ENCODE data around the gene FAM171A2. TPM values are rescaled to one million over a fixed set of nuclear protein-coding genes. Genes with fewer than 3 reads are reported as not detected.
"Not testable (repeated sequence)": the region's sequence is repeated elsewhere in the genome, so short reads cannot be mapped to it uniquely, and the experiment has no call there.

FAM171A2 gene
- total RNA-seq, 1 experiment from 2014 or later: 3.4 TPM

DNA sequence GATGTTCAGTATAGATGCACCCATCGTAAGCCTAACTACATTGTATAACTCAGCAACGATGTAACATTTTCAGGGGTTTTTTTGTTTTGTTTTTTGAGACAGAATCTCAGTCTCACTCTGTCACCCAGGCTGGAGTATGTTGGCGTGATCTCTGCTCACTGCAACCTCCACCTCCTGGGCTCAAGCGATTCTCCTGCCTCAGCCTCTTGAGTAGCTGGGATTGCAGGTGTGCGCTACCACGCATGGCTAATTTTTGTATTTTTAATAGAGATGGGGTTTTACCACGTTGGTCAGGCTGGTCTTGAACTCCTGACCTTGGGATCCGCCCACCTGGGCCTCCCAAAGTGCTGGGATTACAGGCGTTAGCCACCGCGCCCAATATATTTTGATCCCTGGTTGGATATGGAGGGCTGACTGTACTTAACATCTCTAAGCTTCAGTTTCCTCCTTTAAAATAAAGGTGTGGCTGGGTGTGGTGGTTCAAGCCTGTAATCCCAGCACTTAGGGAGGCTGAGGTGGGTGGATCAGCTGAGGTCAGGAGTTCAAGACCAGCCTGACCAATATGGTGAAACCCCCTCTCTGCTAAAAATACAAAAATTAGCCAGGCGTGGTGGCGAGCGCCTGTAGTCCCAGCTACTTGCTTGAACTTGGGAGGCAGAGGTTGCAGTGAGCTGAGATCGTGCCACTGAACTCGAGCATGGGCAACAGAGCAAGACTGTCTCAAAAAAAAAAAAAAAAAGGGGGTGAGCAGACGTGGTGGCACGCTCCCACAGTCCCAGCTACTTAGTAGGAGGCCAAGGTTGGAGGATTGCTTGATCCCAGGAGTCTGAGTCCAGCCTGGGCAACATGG, 16.2 kb downstream of the FAM171A2 start:
- not testable (repeated sequence) for DNase-seq (ENCODE audit: low spot score)

DNA sequence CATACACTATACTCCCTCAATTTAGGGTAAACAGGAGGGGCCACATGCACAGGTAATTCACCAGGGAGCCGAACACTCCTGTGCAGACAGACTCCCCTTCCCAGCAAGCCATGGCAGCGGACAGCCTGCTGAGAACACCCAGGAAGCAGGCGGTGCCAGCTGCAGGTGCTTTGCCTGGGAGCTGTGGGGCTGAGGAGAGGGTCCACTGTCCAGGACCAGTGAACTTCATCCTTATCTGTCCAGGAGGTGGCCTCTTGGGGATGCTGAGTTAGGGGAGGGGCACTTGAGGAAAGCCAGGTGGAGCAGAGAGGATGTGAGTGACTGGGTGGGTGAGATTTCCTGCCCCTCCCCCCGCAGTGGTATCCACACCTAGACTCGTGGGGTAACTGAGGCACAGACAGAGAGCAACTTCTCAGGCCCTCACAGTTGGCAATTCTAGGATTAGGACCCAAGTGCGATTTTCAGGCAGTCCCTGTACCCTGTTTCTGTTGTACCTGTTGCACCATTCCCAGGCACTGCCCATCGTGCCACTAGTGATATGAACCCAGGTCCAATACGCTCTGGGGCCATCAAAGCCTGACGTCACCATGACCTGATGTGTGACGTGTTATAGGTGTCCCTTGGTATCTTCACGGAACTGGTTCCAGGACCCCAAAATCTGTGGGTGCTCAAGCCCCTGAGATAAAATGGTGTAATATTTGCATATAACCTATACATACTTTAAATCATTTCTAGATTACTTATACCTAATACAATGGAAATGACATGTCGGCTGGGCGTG, 17.4 kb downstream of the FAM171A2 start:
- no peak for DNase-seq (ENCODE audit: low spot score)

- peak; percentile 57 for DNase-seq (ENCODE audit: low spot score)
Observed at GRCh38 chr17:44345454-44346026, 18.1 kb downstream of the FAM171A2 start.

DNA sequence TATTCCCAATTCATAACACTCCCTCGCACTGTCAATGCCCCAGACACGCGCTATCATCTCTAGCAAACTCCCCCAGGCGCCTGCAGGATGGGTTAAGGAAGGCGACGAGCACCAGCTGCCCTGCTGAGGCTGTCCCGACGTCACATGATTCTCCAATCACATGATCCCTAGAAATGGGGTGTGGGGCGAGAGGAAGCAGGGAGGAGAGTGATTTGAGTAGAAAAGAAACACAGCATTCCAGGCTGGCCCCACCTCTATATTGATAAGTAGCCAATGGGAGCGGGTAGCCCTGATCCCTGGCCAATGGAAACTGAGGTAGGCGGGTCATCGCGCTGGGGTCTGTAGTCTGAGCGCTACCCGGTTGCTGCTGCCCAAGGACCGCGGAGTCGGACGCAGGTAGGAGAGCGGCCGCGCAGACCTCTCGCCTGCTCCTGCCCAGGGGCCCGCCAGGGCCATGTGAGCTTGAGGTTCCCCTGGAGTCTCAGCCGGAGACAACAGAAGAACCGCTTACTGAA, 18.7 kb downstream of the FAM171A2 start, which contains the start of gene GRN:
Gene GRN (plus strand): TSS at position 364 of the 515 bp plus-strand sequence. CDS start 3,863 bp downstream, outside the sequence.
- DNase-seq (ENCODE audit: low spot score): peak; percentile 99

DNA sequence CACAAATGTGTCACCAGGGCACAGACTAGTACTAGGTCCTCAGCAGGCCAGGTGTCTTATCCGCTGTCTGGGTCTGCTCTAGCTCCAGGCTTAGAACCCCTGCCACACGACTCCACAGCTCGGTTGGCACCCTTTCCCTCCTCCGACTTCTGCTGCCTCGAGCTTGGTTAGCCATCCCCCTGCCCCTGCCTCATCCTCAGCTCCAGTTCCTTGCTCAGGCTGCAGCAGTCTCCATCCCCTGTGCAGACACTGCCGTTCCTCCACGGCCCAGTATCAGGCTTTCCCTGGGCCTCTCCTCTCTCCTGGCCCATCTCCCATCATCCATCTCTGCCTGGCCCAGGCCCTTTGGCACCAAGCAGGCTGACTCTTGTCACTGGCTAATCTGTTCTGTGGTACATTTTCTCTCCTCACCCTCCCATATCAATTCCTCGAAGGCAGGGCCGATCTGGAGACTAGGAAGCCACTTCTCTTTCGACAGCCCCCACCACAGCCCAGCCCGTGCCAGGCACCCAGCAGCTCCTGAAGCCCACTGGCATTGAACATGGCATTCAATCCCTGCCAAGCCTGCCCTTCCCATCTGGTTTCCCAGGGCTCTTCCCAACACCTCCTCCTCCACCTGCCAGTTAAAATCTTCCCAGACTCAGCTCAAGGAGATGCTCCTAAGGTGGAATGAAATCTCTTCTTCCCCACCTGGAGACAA, 20.0 kb downstream of the FAM171A2 start:
- DNase-seq (ENCODE audit: low spot score): no peak

DNA sequence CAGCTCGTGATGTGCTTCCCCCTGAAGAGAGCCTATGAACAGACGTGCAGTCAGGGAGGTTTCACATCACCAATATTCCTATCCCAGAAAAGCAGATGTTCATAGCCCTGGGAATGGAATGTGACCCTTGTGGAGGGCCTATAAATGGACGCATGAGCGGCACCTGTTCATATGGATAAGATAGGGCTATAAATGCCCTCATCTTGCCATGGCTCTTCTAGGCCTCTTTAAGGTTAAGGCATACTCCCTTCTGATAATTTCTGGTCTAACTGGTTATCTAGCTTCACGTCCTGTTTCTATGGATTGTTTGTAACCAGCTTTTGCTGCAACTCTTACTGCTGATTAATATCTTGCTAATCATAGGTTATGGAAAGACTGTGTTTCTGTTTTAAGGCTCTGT, 23.1 kb downstream of the FAM171A2 start:
- not testable (repeated sequence) for DNase-seq (ENCODE audit: low spot score)

- no peak for DNase-seq (ENCODE audit: low spot score)
Observed at GRCh38 chr17:44338702-44339101, 25.0 kb downstream of the FAM171A2 start.

DNA sequence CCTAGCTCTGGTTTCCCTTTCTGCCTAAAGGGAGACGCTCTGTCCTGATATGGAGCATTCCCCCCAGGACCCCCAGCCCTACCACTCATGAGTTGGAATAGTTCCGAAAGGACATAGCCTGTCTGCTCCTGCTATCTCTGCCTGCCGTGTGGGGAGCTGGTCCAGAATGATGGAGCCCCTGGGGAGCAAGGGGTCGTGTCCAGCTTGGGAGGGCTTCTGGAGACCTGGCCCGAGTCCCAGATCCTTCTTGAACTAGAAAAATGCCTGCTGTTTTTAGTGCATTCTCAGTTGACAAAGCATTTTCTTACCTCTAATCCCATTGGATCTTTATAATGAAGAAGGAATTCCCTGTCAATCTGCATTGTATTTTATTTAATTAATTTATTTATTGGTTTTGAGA, 27.7 kb downstream of the FAM171A2 start:
- DNase-seq (ENCODE audit: low spot score): no peak

DNA sequence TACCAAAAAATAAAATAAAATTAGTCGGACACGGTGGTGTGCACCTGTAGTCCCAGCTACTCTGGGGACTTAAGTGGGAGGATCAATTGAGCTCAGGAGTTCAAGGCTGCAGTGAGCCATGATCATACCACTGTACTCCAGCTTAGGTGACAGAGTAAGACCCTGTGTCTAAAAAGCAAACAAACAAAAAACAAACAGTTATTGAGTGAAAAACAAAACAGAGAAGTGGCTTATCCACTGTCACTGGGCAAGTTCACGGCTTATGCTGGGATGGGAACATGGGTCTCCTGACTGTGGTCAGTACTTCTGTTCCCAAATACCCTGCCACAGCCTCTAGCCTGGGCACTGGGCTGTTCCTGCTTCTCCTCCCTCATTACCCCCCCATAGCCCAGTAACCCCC, 28.1 kb downstream of the FAM171A2 start:
- DNase-seq (ENCODE audit: low spot score): no peak

GRCh38 chr17:44334727-44335126, 28.9 kb downstream of the FAM171A2 start:
- no peak for DNase-seq (ENCODE audit: low spot score)

DNA sequence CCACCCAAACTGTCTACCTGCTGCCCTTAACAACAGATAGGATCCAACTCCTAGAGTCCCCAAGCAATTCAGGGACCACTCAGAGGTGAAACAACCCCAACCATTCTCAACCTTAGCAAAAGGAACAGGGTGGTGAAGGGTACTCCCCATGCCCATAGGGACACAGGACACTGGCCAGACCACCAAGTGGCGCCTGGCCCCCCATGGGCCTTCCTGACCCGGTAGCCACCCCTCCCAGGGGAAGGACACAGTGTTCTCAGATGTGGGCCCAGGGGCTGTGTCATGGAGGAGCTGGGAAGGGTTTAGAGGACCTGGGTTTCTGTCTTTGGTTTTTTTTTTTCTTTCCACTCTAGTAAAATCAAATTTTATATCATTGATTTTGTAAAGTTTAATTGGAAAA, 29.3 kb downstream of the FAM171A2 start:
- DNase-seq (ENCODE audit: low spot score): no peak

- DNase-seq (ENCODE audit: low spot score): no peak
Observed at GRCh38 chr17:44333371-44333770, 30.3 kb downstream of the FAM171A2 start.

- peak; percentile 45 for DNase-seq (ENCODE audit: low spot score)
Observed at GRCh38 chr17:44331249-44331760, 32.3 kb downstream of the FAM171A2 start.

DNA sequence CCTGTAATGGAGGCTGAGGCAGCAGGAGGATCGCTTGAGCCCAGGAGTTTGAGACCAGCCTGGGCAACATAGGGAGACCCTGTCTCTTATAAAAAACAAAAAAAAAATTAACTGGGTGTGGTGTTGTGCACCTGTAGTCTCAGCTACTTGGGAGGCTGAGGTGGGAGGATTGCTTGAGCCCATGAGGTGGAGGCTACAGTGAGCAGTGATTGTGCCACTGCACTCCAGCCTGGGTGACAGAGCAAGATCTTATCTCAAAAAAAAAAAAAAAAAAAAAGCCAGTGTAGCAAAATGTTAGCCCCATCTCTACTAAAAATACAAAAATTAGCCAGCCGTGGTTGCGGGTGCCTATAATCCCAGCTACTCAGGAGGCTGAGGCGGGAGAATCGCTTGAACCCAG, 33.4 kb downstream of the FAM171A2 start:
- DNase-seq (ENCODE audit: low spot score): not testable (repeated sequence)

- DNase-seq (ENCODE audit: low spot score): not testable (repeated sequence)
Observed at GRCh38 chr17:44329516-44329915, 34.1 kb downstream of the FAM171A2 start.

DNA sequence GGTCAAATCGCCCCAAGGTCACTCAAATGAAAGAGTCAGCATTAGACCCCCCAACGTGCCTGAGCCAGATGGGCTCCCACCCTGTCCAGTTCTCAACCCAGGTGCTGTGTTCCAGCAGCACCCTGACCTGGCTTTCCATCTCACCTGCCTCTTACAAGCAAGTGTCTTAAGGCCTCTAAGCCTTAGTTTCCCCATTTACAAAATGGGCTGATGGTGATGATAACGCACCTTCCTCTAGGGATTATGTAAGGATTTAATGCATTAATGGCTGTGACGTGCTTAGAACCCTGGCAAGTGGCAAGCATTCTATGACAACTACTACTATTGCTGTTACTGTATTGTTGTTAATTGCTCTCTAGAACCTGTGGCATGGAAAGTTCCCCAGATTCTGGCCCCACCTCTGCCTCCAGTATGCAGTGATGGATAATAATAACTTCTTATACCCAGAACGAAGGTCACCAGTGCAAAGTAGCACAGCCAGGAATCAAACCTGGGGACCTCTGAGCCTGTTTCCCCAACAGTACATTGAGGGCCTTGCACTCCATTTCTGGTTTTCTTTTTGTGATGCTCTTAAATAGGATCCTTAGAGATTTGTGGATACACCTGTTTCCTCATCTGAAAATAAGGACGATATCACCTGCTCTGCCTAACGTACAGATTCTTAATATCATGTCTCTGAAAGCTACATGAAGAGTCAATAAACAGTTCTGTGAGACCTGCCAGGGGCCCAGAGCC, 35.8 kb downstream of the FAM171A2 start:
- no peak for DNase-seq (ENCODE audit: low spot score)

DNA sequence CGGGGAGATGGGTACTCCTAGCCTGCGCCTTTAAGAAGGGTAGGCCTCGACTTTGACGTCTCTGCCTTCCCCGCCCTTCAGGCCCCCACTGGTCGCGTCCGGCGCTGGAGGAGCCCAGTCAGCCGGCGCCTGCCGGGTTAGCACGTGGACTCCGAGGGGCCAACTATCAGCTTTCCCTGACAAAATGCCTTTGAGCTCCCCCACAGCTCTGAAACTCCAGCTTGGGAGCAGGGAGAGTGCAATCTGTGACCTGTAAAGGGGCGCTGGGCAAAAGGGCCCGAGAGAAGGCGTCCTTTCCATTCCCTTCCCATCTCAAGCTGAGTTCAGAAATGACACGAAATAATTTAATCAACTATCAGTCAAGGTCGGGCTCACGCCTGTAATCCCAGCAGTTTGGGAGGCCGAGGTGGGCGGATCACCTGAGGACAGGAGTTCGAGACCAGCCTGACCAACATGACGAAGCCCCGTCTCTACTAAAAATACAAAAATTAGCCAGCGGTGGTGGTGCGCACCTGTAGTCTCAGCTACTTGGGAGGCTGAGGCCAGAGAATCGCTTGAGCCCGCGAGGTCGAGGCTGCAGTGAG, 36.7 kb downstream of the FAM171A2 start:
- DNase-seq (ENCODE audit: low spot score): peak; percentile 93

- DNase-seq (ENCODE audit: low spot score): peak; percentile 79
Observed at GRCh38 chr17:44324571-44325275, 38.9 kb downstream of the FAM171A2 start, which contains the start of gene SLC25A39. SLC25A39 (minus strand) TSS chr17:44324823; CDS start chr17:44323562, 1,261 bp downstream.

DNA sequence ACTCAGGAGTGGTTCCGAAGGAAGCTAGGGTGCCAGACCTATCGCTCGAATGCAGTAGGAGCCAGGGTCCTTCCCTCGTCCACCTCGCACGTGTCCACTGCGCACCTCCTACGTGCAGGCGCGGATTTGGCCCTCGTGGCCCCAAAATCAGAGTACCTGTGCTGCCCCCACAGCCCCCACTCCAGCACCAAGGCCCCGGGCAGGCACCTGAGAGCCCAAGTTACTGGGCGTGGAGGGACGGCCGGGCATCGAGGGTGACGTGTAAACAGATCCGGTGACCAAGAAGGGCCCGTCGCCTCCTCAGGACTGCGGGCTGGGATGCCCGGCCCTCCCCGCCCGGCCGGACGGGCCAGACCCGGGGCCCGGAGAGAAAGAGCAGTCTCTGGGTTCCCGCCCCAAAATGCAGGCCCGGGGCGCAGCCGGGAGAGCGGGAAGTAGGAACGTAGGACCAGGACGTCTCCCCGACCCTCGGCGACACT, 39.5 kb downstream of the FAM171A2 start:
- DNase-seq (ENCODE audit: low spot score): no peak

Data from H4 (cell line).